ELR (cell line): ENCODE results near the gene ATXN1L.
A peak's percentile ranks its signal among the peaks of the same experiment; 100 is the strongest.
"Not testable (repeated sequence)": the region's sequence is repeated elsewhere in the genome, so short reads cannot be mapped to it uniquely, and the experiment has no call there.

Experiments
- DNase-seq: peaks from one replicate; pipeline ENCODE4 v3.0.0-alpha.2; 2015; ENCODE audit warnings: low read depth

The ATXN1L gene, protein sequence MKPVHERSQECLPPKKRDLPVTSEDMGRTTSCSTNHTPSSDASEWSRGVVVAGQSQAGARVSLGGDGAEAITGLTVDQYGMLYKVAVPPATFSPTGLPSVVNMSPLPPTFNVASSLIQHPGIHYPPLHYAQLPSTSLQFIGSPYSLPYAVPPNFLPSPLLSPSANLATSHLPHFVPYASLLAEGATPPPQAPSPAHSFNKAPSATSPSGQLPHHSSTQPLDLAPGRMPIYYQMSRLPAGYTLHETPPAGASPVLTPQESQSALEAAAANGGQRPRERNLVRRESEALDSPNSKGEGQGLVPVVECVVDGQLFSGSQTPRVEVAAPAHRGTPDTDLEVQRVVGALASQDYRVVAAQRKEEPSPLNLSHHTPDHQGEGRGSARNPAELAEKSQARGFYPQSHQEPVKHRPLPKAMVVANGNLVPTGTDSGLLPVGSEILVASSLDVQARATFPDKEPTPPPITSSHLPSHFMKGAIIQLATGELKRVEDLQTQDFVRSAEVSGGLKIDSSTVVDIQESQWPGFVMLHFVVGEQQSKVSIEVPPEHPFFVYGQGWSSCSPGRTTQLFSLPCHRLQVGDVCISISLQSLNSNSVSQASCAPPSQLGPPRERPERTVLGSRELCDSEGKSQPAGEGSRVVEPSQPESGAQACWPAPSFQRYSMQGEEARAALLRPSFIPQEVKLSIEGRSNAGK

GRCh38 chr16:71845639-71846430, at the start of gene ATXN1L:
Gene ATXN1L, plus strand, starts transcription at chr16:71845976. Its CDS starts 3,765 bp downstream, at chr16:71849741.
- DNase-seq = peak; percentile 94

- no peak for DNase-seq
Observed at GRCh38 chr16:71796501-71797097, 49.2 kb upstream of the ATXN1L start.

DNA sequence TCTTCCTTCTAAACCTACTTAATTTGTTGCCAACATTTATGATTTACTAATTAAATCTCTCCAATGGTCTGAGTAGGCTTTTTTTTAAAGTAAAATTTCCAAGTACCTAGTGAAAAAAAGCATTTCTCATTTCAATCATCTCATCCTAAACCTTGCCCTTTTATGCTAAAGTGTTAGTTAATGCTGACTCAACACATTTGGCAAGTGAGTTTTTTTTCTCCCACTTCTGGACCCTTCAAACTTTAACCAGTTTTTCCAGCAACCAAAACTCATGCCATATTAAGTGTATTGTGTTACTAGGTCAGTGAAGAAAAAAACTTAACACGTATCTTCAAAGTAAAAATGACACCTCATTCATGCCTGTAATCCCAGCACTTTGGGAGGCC, 42.5 kb upstream of the ATXN1L start:
- DNase-seq = no peak

GRCh38 chr16:71807905-71808592, 37.7 kb upstream of the ATXN1L start:
- peak; percentile 56 for DNase-seq

GRCh38 chr16:71808593-71809459, 37.0 kb upstream of the ATXN1L start, which contains the start of gene AP1G1:
Gene AP1G1, minus strand, starts transcription at chr16:71808834. Its CDS starts 19,355 bp downstream, at chr16:71789479.
- peak; percentile 99 for DNase-seq

GRCh38 chr16:71810155-71810530, 35.6 kb upstream of the ATXN1L start:
- not testable (repeated sequence) for DNase-seq

- DNase-seq = no peak
Observed at GRCh38 chr16:71811261-71811803, 34.4 kb upstream of the ATXN1L start.

DNA sequence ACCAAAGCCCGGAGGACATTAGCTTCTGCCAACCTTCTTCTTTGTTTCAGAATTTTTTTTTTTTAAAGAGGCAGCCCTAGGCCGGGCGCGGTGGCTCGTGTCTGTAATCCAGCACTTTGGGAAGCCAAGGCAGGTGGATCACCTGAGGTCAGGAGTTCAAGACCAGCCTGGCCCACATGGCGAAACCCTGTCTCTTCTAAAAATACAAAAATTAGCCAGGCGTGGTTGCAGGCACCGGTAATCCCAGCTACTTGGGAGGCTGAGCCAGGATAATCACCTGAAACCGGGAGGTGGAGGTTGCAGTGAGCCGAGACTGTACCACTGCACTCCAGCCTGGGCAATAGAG, 28.6 kb upstream of the ATXN1L start:
- DNase-seq = not testable (repeated sequence)

DNA sequence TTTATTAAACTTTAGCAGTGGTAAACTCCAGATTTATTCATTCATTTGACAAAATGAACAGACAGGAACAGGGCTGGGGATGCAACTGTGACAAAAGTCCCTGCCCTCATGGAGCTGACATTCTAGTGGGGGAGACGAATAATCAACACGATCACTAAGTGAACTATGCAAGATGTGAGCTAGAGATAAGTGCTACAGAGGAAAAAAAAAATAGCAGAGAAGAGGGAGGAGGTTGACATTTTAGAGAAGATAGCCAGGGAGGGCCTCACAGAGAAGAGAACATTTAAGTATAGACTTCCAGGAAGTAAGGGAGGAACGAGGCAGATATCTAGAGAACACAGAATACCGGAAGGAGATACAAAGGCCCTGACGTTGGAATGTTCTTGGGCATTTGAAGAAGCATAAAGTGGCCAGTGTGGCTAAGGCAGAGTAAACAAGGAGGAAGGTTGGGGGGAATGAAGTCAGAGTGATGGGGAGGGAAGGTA, 19.2 kb upstream of the ATXN1L start:
- DNase-seq = no peak

- no peak for DNase-seq
Observed at GRCh38 chr16:71830359-71830758, 15.4 kb upstream of the ATXN1L start.

DNA sequence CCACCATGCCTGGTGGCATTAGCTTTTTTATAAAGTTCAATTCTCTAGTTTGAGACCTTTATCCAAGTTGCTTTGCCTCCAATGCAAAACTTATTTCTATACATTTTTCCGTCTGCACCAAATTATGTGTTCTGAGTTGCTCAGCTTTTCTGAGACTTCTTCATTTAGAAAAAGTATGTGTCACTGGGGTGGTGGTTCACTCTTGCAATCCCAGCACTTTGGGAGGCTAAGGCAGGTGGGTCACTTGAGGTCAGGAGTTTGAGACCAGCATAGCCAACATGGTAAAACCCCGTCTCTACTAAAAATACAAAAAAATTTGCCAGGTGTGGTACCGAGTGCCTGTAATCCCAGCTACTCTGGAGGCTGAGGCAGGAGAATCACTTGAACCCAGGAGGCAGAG, 14.1 kb upstream of the ATXN1L start:
- DNase-seq = not testable (repeated sequence)

DNA sequence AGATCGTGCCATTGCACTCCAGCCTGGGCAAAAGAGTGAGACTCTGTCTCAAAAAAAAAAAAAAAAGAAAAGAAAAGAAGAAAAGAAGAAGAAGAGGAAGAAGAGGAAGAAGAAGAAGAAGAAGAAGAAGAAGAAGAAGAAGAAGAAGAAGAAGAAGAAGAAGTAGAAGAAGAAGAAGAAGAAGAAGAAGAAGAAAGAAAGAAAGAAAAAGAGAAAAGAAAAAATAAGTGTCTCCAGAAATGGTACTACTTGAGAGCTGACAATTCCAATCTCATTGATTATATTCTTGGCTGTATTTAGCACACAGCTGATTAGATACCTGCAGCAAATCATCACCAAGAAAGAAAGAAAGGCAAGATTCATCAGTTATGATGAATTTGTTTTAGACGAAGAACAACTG, 13.7 kb upstream of the ATXN1L start:
- not testable (repeated sequence) for DNase-seq

GRCh38 chr16:71834291-71834690, 11.5 kb upstream of the ATXN1L start:
- DNase-seq = no peak

- DNase-seq = no peak
Observed at GRCh38 chr16:71837150-71837549, 8.6 kb upstream of the ATXN1L start.

DNA sequence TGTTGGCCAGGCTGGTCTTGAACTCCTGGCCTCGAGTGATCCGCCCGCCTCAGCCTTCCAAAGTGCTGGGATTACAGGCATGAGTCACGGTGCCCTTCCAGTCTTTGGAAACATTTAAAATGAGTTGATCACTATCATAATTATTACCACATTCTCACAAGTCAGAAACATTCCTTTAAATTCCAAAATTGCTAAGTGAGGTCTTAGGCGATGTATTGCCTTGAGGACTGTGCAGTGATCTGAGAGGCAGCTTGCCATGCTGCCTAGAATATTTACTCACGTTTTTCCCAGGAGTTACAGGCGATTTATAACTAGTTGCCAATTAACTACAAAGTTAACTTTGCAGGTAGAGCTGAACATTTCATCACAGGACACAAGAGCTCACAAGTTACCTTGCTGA, 5.7 kb upstream of the ATXN1L start:
- DNase-seq = peak; percentile 13

DNA sequence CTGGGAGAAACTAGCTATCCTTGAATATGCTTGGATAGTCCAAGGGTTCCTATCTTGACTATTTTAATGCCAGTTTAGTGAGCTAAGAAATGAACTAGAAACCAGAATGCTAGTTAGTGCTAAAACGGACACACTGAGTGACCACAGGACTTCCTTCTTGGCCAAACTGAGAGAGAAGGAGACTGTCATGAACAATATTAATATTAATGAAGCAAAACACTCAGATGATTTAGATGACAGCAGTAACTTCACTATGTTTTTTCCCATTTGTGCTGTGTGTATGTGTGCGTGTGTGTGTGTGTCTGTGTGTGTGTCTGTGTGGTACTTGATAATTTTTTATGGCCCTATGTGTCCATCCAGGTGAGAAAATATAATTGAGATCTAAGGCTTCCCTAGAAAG, 2.2 kb upstream of the ATXN1L start:
- DNase-seq = no peak

GRCh38 chr16:71846431-71846830, 655 bp downstream of the ATXN1L start:
- peak; percentile 37 for DNase-seq

DNA sequence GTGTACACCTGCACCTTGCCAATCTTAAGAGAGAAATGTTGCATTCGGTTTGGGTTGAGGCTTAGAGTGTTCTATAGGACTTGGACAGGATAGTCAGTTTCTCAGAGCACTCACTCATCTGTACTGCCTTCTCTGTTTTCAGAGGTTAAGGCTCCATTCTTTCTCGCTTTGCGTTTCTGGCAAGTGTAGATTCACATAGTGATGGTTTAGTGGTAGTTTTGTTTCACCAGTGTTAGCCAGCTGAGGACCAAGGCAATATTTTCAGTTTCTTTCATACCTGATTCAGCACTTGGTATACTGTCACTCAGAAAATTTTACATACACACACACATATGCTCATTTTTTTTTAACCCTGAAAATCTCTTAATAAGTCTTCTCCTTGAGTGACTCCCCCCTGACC, 1.3 kb downstream of the ATXN1L start:
- DNase-seq = no peak

- no peak for DNase-seq
Observed at GRCh38 chr16:71848622-71849021, 2.8 kb downstream of the ATXN1L start.

- DNase-seq = no peak
Observed at GRCh38 chr16:71851746-71852145, 6.0 kb downstream of the ATXN1L start.
